ENCODE measurements around the gene TMED1. TPM values are rescaled to one million over a fixed set of nuclear protein-coding genes. Genes with fewer than 3 reads are reported as not detected.

TMED1 gene
- total RNA-seq, 1 donor from 2014 or later: 46.0 TPM

DNA sequence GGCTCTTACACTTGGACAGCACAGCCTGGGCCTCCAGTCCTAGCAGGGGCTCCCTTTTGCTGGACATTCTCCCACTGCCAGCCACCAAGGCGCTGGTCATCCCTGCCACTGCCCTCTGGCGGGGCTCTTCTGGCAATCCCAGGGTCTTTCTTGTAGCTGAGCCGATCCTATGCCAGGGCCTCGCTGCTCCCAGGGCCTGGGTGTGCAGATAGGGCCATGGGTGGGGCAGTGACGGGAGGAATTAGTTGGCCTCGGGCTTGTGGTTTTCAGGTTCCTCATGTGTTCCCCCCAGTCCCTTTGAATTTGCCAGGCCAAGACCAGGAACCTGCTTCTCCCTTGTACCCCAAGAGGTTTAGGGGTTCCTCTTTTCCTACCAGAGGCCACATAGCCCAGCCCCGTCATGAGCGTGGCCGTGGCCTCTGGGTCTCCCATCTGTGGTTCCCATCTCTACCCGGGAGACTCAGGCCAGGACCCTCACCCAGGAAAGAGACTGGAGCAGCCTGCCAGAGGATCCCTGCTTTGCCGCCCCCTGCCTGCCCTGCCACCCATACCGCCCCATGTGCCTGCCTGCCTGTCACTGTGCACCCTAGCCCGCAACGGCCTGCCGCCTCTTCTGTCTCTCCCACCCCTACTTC, 26.2 kb downstream of the TMED1 start:
- no peak for DNase-seq

DNA sequence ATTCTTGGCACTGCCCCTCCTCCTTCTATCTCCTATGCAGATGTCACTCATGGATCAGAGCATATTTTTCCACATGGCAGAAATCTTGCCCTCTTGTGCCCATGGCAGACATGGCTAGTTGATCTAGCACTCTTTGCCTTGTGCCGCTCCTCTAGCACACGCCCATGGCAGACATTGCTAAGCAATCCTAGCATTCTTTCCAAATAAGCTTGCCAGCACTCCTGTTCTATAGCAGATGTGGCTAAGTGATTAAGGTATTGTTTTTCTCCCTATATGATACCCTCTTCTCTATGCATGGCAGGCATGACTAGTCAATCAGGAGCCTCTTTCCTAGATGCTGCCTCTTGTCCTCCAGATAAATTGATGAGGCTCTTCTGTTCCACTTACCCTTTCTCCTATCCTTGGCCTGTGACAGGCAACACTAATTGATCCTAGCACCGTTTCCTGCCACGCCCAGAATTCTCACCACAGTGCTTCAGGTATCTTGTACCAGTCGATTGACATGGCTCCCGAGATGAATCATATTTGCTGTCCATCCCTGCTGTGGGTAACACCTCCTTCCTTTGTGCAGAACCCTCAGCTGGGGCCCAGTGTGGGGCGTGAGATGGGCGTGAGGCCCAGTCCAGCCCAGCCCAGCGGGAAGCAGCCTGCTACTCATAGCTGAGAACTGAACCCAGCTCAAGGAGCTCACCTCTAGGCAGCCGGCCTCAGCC, 26.9 kb downstream of the TMED1 start:
- no peak for DNase-seq

DNA sequence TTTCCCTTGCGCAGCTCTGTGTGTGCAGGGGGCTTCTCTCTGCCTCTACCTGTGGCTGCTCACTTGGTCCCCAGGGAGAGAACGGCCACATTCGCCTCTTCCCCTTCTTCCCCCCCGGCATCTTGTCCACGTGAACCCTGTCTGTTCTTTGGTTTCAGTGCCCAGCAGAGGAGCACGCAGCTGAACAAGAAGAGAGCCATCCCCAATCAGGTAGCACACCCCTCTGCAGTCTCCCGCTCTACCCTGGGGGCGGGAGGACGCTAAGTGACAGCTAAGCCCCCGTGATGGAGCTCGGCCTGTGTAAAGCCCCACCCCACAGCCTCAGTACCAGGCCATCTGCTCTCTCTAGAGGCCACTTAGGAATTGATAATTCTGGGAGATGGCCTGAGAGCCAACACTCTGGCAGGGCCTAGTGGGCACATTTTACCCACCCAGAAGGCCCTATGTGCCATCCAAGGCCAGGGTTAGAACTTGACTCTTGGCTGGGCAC, 30.2 kb downstream of the TMED1 start:
- DNase-seq: no peak

DNA sequence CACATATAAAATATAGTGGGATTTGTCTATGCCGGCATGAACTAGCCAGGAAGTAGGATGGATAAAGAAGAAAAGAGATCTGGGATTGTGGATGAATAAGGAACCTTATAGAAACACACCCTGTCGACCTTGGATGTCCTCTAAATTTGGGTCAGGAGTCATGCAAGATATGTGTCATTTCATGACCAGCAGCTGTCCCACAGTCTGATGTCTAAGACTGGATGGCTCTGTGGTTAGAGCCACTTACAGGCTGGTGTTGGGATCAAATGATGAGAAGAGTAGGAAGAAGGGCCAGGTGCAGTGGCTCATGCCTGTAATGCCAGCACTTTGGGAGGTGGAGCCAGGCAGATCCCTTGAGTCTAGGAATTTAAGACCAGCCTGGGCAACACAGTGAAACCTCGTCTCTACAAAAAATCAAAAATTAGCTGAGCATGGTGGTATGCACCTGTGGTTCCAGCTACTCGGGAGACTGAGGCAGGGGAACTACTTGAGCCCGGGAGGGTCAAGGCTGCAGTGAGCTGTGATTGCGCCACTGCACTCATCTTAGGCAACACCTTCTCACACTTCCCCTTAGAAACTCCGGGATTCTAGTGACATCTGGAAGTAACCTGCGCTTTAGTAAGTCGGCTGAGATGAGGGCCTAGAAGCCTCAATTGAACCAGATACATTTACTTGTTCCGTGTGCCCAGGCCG, 30.8 kb downstream of the TMED1 start:
- DNase-seq: no peak

DNA sequence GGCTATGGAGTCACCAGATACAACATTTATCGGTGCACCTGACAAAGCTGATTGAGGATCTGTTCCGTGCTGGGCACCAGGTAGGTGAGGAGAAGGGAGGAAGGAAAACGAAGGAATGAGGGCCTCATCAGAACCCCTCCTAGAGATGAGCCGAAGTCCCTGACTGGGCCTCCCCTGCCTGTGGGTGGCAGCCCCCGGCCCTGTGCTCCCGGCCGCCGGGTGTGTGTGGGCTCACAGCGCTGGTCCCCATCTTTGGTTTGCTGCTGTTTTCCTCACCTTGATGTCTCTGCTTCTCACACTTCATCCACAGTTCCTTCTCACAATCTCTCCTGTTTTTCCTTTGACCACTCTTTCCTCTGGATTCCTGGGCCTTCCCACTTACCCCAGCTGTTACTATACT, 32.8 kb downstream of the TMED1 start:
- no peak for DNase-seq

DNA sequence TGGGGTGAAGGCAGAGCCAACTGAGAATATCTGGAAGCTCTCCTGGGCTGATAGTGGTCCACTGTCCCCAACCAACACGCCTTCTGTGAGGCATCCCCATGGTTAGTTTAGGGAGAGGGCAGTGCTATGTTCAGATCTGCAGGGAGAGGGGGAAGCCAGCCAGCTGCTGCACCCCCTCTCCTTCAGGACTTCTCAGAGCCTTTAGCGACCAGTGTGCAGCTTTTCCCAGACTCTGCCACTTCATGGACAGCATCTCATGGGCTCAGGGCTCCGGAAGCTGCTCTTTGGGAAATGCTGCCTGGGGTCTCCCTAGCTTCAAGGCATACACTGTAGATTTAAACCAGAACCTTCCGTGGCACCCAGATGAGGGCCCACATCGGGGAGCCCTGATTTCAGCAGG, 33.5 kb downstream of the TMED1 start:
- DNase-seq: no peak

DNA sequence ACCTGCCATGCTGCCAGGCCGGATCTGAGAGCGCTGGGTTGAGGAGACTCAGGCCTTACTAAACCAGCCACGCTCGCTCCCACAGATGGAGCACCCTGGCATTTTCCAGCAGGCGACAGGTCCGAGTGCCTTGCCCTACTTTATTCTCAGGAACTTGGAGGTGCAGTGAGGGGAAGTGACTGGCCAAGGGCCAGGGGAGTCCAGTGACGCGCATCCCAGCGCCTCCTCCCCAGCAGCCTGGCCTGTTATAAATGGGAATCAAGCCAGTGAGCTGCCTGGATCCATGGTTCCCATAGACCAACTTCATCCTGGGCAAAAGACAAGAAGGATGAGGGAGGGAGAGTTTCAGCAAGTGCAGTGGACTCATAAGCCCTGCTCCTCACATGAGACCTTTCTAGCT, 35.5 kb downstream of the TMED1 start:
- DNase-seq: no peak

DNA sequence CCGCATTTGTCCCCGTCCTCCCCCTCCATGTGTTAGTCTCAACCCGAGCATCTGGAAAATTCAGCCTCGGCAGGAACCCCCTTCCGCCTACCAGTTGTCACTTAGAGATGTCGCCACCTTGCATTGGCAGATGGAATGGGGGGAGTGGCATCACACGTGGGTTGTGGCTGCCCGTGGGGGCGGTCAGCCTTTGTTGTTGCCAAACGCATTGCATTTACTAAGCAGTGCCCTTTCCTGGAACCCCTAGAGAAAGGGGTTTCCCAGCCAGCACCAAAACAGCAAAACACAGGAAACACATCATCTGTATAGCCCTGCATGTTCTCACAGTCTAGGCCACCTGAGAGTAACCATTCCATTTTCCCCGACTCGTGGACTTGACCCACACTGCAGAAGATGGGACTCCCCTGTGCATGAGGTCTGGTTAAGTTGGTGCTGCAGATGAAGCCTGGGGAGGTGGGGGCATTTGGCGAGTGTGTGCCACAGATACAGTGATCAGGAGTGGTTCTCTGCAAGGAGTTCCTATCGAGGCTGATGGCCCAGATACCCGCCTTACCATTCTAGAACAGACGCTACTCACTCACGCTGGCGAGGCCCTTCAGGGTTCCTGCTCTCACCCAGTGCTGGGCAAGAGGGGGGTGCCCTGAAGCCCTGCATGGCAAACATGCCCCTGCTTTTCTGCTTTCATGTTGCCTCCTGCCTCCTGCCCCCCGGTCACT, 38.3 kb downstream of the TMED1 start:
- no peak for DNase-seq

DNA sequence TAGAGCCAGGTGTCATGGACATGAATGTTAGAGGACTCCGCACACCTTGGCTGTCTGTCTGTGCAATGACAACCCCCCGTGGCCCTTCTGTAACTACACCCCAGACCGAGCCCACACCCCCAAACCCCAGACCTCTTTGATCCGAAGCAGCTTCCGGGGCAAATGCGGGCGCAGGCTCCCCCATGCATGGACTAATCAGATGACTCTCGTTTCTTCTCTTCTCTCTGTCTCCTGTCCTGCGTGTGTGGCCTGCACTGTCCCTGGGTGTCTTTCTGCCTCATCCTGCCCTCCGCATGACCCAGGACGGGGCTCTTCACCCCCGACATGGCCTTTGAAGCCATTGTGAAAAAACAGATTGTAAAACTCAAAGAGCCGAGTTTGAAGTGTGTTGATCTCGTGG, 38.9 kb downstream of the TMED1 start:
- DNase-seq: no peak

DNA sequence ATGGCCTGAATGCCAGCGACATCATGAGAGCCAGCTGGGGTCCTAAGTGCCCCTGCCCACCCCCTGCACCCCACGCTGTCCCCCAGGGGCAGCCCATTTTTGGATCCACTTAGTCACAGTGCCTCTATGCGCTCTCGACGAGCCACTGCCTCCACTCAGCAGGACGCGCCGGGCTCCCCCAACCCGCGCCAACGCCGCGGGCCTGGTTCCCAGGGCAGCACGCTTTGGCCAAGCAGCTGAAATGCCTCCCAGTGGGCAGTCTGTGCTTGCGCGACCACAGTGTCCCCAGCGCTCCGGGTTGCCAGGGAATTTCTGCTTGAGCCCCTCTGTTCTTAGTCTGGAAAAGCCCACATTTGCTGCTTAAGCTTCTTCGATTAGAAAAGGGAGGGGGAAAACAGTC, 39.4 kb downstream of the TMED1 start:
- DNase-seq: no peak

DNA sequence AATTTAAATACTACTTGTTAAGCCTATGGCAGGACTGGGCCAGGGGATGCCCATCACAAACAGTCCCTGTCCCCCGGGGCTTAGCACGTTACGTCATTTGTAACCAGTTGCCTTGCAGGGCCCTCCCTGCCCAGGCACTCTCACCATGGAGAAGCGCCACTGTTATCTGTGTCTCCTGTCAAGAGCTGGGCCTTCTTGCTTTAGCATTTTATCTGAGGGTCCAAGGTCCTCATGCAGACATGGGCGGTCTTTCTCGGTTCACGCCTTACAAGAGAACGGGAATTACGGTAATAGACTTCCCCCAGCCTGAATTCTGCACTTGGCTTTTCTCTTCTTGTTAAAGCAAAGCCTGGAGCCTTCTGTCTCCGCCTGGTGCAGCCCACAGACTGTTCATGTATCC, 46.1 kb downstream of the TMED1 start:
- DNase-seq: no peak

DNA sequence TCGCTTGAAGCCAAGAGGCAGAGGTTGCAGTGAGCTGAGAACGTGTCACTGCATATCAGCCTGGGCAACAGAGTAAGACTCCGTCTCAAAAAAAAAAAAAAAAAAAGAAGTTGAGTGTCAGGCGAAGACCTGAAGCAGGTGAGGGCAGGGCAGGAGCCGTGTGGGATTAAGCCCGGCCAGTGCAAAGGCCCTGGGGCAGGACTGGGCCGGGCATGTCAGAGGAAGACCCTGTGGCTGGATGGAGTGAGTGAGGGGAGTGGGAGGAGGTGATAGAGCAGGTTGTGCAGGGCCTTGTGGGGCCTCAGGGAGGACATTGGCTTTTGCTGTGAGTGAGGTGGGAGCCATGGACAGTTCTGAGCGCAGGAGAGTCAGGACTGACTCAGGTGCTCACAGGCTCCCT, 47.9 kb downstream of the TMED1 start:
- no peak for DNase-seq

DNA sequence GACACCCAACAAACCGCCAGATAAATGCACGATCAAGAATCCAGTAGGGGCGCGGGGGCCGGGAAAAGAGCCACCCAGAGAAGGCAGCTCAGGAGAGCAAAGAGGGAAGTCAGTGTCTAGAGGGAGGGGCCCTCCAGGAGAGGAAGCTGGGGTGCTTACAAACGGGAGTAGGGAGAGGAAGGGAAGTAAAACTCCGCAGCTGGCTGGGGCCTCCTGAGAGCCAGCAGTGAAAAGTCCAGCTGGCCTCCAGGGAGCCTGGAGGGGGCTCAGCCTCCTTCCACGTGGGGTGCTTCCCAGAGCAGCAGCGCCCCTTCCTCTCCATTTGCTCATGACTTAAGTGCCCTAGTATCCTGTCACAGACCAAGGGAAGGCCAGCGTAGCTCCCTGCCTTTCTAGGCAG, 51.8 kb downstream of the TMED1 start:
- no peak for DNase-seq

DNA sequence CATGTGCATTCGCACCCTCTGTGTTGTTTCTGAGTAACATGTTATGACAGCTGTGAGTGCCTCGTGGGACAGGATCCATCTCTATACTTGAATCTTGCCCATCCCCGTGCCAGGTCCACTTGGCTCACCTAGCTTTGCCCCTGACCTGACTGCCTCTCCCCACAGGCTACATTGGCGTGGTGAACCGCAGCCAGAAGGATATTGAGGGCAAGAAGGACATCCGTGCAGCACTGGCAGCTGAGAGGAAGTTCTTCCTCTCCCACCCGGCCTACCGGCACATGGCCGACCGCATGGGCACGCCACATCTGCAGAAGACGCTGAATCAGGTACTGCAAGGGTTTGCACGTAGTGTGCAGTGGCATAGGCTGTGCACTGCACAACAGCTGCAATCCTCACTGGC, 53.2 kb downstream of the TMED1 start:
- DNase-seq: no peak

Small RNA genes lying within 50 kb of the gene (small RNA-seq; reads per million reads assigned to genes)
- gene MIR199A1 (ENCODE audit: low replicate concordance) (0.34 reads per million, percentile 58 among the genes with 10 or more reads in this experiment), gene MIR6793 (ENCODE audit: low replicate concordance) (not detected)

Other genes starting within 250 kb of the TMED1 start
- 13.8 TPM for gene AP1M2, start 248.9 kb downstream of the TMED1 start, total RNA-seq
- 84.8 TPM for gene SLC44A2, start 210.7 kb downstream of the TMED1 start, total RNA-seq
- 160 TPM for gene ILF3, start 181.9 kb downstream of the TMED1 start, total RNA-seq
- 21.5 TPM for gene QTRT1, start 134.8 kb downstream of the TMED1 start, total RNA-seq
- gene DNM2, start 118.1 kb downstream of the TMED1 start, total RNA-seq: 114 TPM
- 3.9 TPM for gene C19orf38, start 12.2 kb upstream of the TMED1 start, total RNA-seq
- gene CARM1, start 35.3 kb upstream of the TMED1 start, total RNA-seq: 43.9 TPM
- 54.7 TPM for gene YIPF2, start 92.4 kb upstream of the TMED1 start, total RNA-seq
- 29.7 TPM for gene TIMM29, start 92.6 kb upstream of the TMED1 start, total RNA-seq
- 87.7 TPM for gene SMARCA4, start 124.8 kb upstream of the TMED1 start, total RNA-seq